A549 (cell line): ENCODE measurements around the gene THRA.

Experiments
- BHLHE40 ChIP-seq: IDR thresholded peaks from 2 replicates; pipeline ENCODE4 v1.6.1; 2012; ENCODE audit warnings: low read depth, low read length, inconsistent platforms
- CEBPB ChIP-seq, 2 experiments: fragments of >200 bp in 1 of 2; sonication (Bioruptor Twin) in 1 of 2; formaldehyde crosslinking in 1 of 2; IDR thresholded peaks; 2 replicates each; pipeline ENCODE4 v1.6.1; 2012 to 2016
- CHD2 ChIP-seq: fragments of 150-350 bp; IDR thresholded peaks from 2 replicates; pipeline ENCODE4 v1.6.1; 2014; ENCODE audit warnings: low read length; ENCODE audit not compliant: partially characterized antibody
- EP300 ChIP-seq, 2 experiments: fragments of >200 bp; sonication (Bioruptor Twin); formaldehyde crosslinking; IDR thresholded peaks; 2 replicates in 1 of 2; 3 replicates in 1 of 2; pipeline ENCODE4 v1.6.1; 2016 to 2017
- HDAC2 ChIP-seq: fragments of 200-600 bp; sonication (generic); IDR thresholded peaks from 2 replicates; pipeline ENCODE4 v1.6.1; 2016
- JUN ChIP-seq, 2 experiments: fragments of >200 bp; sonication (Bioruptor Twin); formaldehyde crosslinking; IDR thresholded peaks; 2 replicates in 1 of 2; 3 replicates in 1 of 2; pipeline ENCODE4 v1.6.1; 2016 to 2017
- MAFK ChIP-seq: fragments of 450-650 bp; IDR thresholded peaks from 2 replicates; pipeline ENCODE4 v1.6.1; 2014; ENCODE audit not compliant: partially characterized antibody
- POLR2A ChIP-seq: IDR thresholded peaks from 2 replicates; pipeline ENCODE4 v1.6.1; 2012; ENCODE audit warnings: mild to moderate bottlenecking, low read length
- RAD21 ChIP-seq, 2 experiments: fragments of >200 bp in 1 of 2; sonication (Bioruptor Twin) in 1 of 2; formaldehyde crosslinking in 1 of 2; IDR thresholded peaks in 1 of 2; conservative IDR thresholded peaks in 1 of 2; 2 replicates in 1 of 2; 3 replicates in 1 of 2; pipeline ENCODE4 v1.6.1; 2012 to 2018; ENCODE audit warnings: inconsistent platforms in 1 of 2
- TF ChIP-seq, protein P1 (sequence below): fragments of 200-600 bp; sonication (generic); IDR thresholded peaks from 2 replicates; pipeline ENCODE4 v1.6.1; 2016; ENCODE audit warnings: antibody characterized with exemption, mild to moderate bottlenecking, moderate library complexity
- TF ChIP-seq, protein P2 (sequence below): fragments of >200 bp; sonication (Bioruptor Twin); formaldehyde crosslinking; IDR thresholded peaks from 3 replicates; pipeline ENCODE4 v1.5.1; 2016
- TF ChIP-seq, protein P3 (sequence below): IDR thresholded peaks from 2 replicates; pipeline ENCODE4 v1.6.1; 2012
- TF ChIP-seq, protein P4 (sequence below): fragments of 450-650 bp; IDR thresholded peaks from 2 replicates; pipeline ENCODE4 v1.6.1; 2014; ENCODE audit warnings: antibody characterized with exemption

DNA sequence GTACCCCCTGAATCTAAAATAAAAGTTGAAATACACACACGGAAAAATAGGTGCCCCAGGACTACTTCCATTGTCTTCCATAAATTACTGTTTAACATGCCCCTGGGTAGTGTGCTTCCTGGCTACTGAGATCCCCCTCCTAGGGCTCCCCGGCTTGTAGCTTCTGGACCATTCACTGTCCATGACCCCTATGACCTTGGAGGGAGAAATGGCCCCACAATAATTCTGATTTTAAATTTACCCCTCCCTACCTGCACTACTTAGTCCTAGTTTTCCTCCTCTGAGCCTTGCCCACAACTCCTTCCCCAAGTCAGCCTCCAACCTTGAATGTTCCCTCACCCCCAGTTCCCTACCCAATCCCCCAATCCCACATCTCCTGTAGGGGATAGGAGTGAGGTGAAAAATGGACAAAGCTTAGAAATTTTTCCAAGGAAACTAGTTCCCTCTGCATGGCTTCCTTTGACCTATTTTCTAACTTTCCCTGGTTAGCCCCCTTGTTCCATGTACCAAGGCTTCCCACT, 49.5 kb downstream of the THRA start:
- TF ChIP-seq, protein P1, sequence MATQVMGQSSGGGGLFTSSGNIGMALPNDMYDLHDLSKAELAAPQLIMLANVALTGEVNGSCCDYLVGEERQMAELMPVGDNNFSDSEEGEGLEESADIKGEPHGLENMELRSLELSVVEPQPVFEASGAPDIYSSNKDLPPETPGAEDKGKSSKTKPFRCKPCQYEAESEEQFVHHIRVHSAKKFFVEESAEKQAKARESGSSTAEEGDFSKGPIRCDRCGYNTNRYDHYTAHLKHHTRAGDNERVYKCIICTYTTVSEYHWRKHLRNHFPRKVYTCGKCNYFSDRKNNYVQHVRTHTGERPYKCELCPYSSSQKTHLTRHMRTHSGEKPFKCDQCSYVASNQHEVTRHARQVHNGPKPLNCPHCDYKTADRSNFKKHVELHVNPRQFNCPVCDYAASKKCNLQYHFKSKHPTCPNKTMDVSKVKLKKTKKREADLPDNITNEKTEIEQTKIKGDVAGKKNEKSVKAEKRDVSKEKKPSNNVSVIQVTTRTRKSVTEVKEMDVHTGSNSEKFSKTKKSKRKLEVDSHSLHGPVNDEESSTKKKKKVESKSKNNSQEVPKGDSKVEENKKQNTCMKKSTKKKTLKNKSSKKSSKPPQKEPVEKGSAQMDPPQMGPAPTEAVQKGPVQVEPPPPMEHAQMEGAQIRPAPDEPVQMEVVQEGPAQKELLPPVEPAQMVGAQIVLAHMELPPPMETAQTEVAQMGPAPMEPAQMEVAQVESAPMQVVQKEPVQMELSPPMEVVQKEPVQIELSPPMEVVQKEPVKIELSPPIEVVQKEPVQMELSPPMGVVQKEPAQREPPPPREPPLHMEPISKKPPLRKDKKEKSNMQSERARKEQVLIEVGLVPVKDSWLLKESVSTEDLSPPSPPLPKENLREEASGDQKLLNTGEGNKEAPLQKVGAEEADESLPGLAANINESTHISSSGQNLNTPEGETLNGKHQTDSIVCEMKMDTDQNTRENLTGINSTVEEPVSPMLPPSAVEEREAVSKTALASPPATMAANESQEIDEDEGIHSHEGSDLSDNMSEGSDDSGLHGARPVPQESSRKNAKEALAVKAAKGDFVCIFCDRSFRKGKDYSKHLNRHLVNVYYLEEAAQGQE = no peak
- TF ChIP-seq JUN (IDR thresholded peaks at IDR 0.05) = no peak
- TF ChIP-seq, protein P2, sequence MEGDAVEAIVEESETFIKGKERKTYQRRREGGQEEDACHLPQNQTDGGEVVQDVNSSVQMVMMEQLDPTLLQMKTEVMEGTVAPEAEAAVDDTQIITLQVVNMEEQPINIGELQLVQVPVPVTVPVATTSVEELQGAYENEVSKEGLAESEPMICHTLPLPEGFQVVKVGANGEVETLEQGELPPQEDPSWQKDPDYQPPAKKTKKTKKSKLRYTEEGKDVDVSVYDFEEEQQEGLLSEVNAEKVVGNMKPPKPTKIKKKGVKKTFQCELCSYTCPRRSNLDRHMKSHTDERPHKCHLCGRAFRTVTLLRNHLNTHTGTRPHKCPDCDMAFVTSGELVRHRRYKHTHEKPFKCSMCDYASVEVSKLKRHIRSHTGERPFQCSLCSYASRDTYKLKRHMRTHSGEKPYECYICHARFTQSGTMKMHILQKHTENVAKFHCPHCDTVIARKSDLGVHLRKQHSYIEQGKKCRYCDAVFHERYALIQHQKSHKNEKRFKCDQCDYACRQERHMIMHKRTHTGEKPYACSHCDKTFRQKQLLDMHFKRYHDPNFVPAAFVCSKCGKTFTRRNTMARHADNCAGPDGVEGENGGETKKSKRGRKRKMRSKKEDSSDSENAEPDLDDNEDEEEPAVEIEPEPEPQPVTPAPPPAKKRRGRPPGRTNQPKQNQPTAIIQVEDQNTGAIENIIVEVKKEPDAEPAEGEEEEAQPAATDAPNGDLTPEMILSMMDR = no peak
- no peak for TF ChIP-seq BHLHE40
- TF ChIP-seq RAD21 (conservative IDR thresholded peaks at IDR 0.05 in 1 of 2, IDR thresholded peaks at IDR 0.05 in 1 of 2) = no peak
- no peak for TF ChIP-seq MAFK
- no peak for TF ChIP-seq POLR2A
- no peak for TF ChIP-seq EP300 (IDR thresholded peaks at IDR 0.05)
- TF ChIP-seq CHD2 = no peak
- TF ChIP-seq HDAC2 = no peak
- TF ChIP-seq, protein P3, sequence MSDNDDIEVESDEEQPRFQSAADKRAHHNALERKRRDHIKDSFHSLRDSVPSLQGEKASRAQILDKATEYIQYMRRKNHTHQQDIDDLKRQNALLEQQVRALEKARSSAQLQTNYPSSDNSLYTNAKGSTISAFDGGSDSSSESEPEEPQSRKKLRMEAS = no peak
- TF ChIP-seq, protein P4, sequence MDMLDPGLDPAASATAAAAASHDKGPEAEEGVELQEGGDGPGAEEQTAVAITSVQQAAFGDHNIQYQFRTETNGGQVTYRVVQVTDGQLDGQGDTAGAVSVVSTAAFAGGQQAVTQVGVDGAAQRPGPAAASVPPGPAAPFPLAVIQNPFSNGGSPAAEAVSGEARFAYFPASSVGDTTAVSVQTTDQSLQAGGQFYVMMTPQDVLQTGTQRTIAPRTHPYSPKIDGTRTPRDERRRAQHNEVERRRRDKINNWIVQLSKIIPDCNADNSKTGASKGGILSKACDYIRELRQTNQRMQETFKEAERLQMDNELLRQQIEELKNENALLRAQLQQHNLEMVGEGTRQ = no peak
- no peak for TF ChIP-seq CEBPB (IDR thresholded peaks at IDR 0.05)
